DMS79 (cell line): ENCODE data around the gene ARID3C.
"Not testable (repeated sequence)": the region's sequence is repeated elsewhere in the genome, so short reads cannot be mapped to it uniquely, and the experiment has no call there.

ENCODE experiments used
- DNase-seq: peaks from one replicate; lab custom pipeline; 2025; lab: John Stamatoyannopoulos, UW

Gene ARID3C

GRCh38 chr9:34652602-34653000, 23.7 kb upstream of the ARID3C start:
- DNase-seq, result no peak

DNA sequence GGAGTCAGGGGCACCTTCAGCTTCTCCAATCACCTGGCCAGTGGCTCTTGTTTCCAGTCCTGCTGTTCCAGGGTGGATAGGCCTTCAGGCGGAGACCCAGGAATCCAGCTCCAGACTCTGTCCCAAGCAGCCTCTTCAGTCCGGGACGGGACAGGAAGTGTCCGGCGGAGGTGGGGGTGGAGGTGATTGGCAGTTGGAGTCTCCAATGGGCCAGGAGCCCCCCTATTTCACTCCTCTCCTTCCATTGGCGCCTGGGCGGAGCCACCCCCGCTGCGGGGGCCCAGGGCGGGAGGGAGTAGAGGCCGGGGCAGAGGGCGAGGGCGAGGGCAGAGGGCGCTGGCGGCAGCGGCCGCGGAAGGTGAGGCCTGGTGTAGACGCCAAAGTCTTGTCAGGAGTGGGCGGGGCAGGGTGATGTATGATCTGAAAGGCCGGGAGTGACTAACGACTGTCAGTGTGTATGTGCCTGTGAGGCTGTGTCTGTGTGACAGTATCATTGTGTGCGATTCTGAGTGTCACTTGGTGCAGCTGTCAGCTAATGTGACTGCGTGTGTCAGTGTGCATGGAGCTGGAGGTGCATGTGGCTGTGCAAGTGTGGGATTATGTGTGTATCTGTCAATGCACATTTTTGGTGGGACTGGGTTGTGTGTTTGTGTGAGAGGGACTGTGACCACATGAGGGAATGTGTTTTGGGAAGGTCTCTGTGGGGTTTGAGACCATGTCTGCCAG, 23.2 kb upstream of the ARID3C start, which contains the start of gene IL11RA:
TSS of gene IL11RA (plus strand) at position 310 of the 726 bp plus-strand sequence. CDS start 3,033 bp downstream, outside the sequence.
- DNase-seq, result no peak

- DNase-seq, result no peak
Observed at GRCh38 chr9:34651321-34651720, 22.5 kb upstream of the ARID3C start.

- DNase-seq, result no peak
Observed at GRCh38 chr9:34650816-34651215, 21.9 kb upstream of the ARID3C start.

DNA sequence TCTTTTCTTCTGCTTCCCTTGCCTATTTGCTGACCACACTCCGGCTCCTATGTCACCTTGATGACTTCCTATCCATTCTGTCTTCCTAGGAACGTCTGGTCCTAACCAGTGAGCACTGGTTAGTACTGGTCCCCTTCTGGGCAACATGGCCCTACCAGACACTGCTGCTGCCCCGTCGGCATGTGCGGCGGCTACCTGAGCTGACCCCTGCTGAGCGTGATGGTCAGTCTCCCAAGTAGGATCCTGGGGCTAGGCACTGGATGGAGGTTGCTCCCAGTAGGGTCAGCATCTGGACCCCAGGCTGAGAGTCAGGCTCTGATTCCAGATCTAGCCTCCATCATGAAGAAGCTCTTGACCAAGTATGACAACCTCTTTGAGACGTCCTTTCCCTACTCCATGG, 19.8 kb upstream of the ARID3C start:
- DNase-seq, result no peak

- DNase-seq, result no peak
Observed at GRCh38 chr9:34647651-34648050, 18.8 kb upstream of the ARID3C start.

- DNase-seq, result no peak
Observed at GRCh38 chr9:34647084-34647403, 18.2 kb upstream of the ARID3C start.

GRCh38 chr9:34646211-34647083, 17.6 kb upstream of the ARID3C start, which contains the start of gene GALT:
Gene GALT (plus strand): TSS chr9:34646675. CDS start chr9:34646705, 30 bp downstream.
- peak; percentile 92 for DNase-seq

DNA sequence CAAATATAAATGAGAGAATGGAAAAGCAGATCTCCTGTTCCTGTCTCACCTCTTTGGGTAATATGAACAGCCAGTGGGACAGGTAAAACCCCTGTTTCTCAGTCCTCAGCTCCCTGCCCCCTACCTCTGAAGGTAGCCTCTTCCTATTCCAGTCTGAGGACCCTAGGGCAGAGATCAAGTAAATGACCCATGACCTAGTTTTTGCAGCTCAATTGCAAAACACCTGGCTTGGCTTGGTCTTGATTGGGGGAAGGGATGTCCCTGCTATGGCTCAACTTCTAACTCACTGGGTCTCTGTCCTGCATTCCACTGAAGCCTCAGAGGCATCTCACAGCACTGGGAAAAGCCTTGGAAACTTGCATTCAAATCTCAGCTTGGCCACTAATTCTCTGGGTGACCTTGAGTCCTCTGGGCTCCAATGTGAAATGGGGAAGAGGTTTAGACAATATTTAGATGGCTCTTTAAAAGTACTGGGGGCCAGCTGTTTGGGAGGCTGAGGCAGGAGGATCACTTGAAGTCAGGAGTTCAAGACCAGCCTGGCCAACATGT, 16.0 kb upstream of the ARID3C start:
- no peak for DNase-seq

DNA sequence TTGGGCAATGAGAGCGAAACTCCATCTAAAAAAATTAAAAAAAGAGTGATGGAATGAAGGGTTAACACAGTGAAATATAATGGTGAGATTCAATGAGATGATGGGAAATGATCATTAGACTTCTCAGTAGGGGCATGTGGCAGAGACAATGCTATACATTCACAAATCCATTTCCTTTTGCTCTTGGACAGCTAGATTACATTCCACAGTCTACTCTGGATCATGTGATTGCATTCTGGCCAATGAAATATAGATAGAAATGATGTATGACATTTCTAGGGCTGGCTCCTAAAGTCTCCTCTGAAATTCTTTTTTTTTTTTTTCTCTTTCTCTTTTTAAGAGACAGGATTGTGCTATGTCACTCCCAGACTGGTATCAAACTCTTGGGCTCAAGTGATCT, 13.8 kb upstream of the ARID3C start:
- no peak for DNase-seq

GRCh38 chr9:34639322-34639721, 10.5 kb upstream of the ARID3C start:
- DNase-seq, result not testable (repeated sequence)

DNA sequence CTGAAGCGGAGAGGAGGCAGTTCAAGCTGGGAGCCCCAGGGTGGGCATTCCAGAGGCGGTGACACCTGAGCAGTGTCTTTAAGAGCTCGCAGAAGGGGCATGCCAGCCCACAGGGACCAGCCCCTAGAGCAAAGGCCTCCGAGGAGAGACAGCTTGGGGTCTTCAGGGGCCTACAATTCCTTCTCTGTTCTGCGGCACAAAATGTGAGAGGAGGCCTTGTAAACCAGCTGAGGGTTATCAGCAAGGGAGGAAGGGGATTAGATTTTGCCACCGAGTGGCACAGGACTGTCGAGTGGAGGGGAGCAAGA, 9.2 kb upstream of the ARID3C start:
- DNase-seq, result no peak

- peak; percentile 91 for DNase-seq
Observed at GRCh38 chr9:34637356-34638137, 8.7 kb upstream of the ARID3C start, which contains the start of gene SIGMAR1. Gene SIGMAR1 (minus strand): TSS chr9:34637787. CDS start chr9:34637697, 90 bp downstream.

DNA sequence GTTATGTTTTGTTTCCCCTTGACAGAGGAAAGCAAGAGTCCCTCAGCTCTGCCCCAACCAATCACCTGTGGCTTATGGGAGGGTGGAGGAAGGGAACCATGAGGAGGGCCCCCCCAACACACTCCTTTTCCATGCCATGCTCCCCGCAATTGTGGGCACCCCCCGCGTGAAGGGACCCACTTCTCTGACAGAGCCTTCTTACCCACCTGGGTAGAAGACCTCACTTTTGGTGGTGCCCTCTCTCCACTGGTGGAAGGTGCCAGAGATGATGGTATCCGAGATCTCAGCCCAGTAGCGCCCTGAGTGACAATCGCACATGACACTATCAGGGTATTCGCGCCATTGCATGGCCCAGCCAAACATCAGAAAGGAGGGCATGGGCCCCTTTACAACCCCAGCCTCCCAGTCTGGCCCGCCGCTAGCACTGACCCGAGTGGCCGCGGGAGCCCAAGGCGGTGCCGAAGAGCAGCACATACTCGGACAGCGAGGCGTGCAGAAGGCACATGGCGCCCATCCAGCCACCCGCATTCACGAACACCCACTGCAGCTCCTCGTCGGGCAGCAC, 8.0 kb upstream of the ARID3C start:
- DNase-seq, result no peak

GRCh38 chr9:34635556-34635955, 6.7 kb upstream of the ARID3C start:
- DNase-seq, result no peak

- no peak for DNase-seq
Observed at GRCh38 chr9:34634551-34635248, 5.8 kb upstream of the ARID3C start.

DNA sequence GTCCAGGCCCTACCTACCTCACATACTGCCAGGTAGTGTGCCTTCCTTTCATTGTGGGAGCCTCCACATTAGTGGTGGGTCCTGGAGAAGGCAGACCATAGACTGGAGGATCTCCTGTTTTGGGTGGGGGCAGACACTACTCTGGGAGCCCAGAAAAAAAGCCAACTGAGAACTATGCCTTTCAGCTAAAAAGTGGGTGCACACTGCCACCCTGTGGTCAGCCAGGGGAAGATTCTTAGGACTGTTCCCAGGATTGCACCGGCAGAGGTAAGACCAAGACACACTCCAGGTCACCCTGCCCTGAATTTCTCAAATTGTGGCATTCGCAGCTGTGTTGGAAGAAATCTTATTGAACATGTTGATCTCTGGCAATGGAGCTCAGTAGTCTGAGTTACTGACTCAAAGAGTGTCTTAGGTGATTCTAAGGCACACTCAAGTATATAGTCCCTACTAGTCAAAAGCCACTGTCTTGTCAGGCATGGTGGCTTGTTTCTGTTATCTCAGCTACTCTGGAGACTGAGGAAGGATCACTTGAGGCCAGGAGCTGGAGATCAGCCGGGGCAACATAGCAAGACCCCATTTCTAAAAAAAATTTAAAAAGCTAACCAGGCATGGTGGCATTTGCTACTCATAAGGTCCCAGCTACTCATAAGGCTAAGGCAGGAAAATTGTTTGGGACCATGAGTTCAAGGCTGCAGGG, 5.1 kb upstream of the ARID3C start:
- peak; percentile 38 for DNase-seq

DNA sequence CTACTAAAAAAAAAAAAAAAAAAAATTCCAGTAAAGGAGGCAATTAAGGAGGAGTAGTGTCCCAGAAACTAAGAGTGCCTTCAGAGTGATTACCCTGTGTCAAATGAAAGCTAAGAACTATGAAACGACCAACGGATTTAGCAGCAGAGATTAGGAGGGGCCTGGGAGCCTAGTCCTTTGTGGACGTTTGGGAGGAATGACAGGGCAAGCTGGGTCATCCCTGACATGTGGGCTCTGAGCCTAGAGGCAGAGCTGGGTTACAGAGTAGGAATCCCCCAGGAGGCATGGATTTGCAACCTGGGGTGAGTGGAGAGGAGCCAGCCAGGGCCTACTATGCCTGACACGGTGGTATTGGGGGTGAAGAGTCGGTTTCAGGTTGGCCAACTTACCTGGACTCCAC, 4.3 kb upstream of the ARID3C start:
- DNase-seq, result no peak

DNA sequence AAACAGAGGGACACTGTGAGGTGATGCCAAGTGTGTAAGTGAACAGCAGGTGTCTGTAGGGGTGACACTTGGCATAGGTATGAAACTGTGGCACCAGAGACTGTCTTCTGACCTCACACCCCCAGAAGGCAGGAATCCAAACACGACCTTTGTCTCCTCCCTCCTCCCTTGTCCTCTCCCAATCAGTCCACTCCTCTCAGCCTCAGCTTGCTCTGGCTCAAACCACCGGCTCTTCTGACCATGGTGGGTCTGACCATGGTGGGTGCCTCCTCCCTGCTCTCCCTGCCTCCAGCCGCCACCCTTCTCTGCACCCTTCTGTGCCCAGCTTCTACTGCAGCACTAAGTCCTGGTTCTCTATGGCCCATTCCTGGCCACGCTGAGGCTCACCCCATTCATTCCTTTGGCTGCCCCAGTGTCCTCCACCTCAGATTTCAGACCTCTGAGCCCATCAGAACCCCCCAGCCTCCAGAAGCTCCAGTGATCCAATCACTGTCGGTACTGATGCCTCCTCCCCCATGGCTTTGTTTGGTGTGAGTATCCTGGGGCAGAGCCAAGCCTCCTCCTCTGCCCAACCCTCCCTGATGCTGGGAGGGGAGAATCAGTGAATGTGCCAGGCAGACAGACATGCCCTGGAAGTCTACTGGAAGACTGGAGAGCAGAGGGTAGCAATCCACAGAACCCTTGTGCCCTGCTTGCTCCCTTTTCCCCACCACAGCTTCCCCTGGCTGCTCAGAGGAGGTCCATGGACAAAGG, 1.7 kb upstream of the ARID3C start:
- no peak for DNase-seq

DNA sequence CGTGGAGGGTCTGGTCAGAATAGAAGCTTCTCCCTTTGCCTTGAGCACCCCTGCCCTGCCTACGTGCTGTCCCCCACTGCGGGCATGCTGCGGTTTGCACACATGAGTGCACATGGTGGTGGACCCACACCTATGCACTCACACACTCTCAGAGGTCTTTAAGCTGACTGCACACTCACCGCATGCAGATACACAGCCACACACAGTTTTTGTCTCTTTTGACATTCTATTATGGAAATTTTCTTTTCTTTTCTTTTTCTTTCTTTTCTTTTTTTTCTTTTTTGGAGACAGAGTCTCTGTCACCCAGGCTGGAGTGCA, 584 bp upstream of the ARID3C start:
- DNase-seq, result no peak
